HG02852 (cell line): ENCODE results near the gene CTNNA3.

Experiments used
- ATAC-seq: cut with Tn5 transposase; IDR thresholded peaks from one replicate; pipeline ENCODE4 v1.9.1; 2021; ENCODE audit warnings: mild to moderate bottlenecking, moderate library complexity; ENCODE audit not compliant: unreplicated experiment

CTNNA3 gene

DNA sequence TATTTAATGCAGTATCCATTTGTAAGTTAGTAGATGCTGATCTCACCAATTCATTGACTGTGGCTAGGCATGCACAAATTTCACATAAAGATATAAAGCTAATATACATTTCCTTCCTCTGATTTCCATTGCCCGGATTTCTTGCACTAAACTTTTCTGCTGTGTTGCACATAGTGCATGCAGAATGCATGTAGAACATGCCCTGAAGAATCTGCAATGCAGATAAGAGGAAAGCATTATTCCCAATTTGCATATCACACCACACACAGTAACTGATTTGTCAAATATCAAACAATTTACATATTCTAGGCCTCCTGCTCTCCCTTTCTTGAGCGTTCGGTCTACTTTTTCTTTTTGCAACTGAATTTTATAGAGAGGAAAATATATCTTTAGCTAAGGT lies 646.0 kb downstream of the CTNNA3 start:
- ATAC-seq: no peak

- ATAC-seq: no peak
Observed at GRCh38 chr10:67046507-67046906, 649.5 kb downstream of the CTNNA3 start.

- no peak for ATAC-seq
Observed at GRCh38 chr10:67045404-67045803, 650.6 kb downstream of the CTNNA3 start.

- no peak for ATAC-seq
Observed at GRCh38 chr10:67043041-67043440, 653.0 kb downstream of the CTNNA3 start.

DNA sequence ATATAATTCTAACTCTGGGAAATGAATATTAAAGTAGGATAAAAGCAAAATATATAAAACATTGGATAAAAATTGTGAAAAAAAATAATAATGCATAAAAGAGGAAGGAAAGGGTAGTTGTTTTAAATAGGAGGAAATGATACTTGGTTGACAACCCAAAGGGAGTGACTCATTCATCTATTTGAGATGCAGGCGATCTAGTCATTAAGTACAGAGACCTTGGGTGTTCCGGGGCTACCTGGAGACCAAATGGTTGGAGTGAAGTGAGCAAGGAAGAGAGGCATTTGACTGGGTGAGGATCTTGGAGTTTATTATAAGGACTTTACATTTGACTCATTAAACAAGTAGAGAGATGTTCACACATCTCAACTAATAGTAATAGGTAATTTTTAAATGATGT lies 659.2 kb downstream of the CTNNA3 start:
- no peak for ATAC-seq

DNA sequence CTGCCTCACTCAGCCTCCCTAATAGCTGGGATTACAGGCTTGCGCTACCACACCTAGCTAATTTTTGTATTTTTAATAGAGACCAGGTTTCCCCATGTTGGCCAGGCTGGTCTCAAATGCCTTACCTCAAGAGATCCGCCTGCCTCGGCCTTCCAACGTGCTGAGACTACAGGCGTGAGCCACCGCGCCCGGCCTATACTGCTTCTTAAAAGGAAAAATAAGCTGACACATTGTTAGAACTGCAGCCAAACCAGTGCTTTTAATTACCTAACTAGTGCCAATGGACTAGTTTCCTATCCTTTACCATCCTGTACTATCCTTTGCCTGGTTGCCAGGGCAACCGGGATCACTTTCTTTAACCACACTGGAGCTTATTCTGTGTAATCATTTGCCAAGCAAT lies 662.1 kb downstream of the CTNNA3 start:
- no peak for ATAC-seq

DNA sequence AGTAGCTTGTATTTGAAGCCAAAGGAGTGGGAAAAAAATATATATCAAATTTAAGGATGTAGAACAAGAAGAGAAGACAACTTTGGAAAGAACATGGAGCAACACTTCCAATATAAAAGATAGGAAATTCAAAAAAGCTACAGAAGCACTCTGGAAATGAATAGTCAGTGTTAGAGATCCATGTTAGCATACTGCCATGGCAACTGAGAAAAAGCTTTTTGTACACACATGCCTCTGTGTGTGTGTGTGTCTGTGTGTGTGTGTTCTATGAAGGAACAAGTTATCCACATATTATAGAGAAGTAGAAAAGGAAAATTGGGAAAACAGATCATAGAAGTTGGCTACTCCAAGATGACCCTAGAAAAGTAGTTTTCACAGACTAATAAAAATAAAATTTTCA lies 673.9 kb downstream of the CTNNA3 start:
- ATAC-seq: no peak

- no peak for ATAC-seq
Observed at GRCh38 chr10:67017218-67017617, 678.8 kb downstream of the CTNNA3 start.

DNA sequence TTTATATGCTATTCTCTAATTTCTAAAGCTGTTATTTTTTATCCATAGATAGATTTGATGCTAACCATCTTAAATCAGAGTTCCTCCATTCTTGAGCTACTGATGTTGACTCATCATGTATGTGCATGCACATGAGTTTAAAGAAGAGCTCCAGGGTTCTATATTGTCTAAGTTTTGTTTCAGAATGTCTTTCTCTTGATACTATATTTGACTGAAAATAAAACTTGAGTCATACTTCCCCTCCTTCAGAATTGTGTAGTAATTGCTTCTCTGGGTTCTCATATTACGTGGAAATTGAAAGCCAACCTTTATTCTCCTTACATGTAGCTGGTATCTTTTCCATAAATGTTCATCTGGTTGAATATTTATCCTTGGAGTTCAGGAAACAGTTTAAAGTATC lies 680.8 kb downstream of the CTNNA3 start:
- ATAC-seq: no peak

DNA sequence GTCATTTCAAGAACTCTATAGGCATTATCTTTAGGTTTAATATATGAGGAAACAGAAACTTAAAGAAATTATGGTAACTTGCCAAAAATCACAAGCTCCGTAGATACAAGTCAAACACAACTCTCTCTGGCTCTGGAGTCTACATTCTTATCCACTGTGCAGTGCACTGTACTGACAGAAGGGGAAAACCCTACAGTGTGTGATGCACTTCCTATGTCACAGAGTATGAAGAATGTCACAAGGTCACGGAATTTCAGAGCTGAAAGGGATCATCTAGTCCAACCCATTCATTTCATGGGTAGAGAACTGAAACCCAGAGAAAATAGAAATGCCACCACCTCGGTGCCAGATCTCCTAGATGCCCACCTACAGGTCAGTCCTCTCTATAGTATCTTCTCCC lies 684.0 kb downstream of the CTNNA3 start:
- no peak for ATAC-seq

DNA sequence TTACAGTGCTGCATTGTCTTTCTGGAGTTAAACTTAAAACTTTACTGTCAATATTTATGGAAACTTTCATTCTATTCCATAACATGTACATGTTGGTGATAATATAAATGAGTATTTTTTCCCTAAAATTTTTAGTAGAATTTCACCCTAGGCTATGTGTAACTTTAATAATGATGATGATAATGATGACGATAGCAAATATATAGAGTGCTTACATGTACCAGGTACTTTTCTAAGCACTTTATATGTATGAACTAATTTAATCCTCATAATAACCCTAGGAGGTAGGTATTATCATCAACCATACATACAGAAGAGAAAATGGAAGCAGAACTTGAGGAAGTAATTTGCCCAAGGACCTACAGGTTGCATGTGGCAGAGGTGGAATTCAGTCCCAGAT lies 684.5 kb downstream of the CTNNA3 start:
- ATAC-seq: no peak

GRCh38 chr10:67005981-67006380 lies 690.0 kb downstream of the CTNNA3 start:
- no peak for ATAC-seq

- no peak for ATAC-seq
Observed at GRCh38 chr10:67004690-67005089, 691.3 kb downstream of the CTNNA3 start.

DNA sequence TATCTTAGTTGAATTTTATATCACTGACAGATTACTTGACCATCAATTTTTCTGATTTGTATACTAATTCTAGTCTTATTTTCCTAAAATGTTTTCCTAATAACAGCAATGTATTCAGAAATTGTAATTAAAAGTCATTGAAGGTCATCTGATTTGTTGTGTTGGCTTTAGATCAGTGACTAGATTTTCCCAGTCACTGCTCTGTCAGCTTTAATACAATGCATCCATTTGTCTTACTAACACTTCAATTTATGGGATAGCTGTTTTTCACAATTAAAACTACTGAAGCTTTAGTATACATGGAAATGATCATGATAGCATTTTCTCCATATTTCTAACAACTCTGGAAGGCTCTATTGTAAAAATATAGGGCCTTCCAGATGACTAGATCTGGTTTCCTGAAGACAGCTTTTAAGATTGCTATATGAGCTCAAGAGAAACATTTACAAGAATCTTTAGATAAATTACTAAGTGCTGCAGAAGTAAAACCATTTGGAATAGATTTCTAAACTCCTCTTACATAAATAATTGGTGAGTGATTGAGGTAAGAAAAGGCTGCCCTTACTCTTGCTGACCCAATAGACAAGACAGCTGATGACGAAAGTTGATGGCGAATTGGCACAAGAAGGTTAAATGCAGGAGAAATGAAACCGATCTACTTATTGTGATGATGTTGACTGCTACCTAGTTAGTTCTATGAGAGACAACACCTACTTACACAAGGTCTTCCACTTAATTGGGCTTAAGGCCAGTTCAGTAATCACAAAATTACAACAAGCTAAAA lies 696.0 kb downstream of the CTNNA3 start:
- no peak for ATAC-seq

GRCh38 chr10:66996996-66997395 lies 699.0 kb downstream of the CTNNA3 start:
- ATAC-seq: no peak

DNA sequence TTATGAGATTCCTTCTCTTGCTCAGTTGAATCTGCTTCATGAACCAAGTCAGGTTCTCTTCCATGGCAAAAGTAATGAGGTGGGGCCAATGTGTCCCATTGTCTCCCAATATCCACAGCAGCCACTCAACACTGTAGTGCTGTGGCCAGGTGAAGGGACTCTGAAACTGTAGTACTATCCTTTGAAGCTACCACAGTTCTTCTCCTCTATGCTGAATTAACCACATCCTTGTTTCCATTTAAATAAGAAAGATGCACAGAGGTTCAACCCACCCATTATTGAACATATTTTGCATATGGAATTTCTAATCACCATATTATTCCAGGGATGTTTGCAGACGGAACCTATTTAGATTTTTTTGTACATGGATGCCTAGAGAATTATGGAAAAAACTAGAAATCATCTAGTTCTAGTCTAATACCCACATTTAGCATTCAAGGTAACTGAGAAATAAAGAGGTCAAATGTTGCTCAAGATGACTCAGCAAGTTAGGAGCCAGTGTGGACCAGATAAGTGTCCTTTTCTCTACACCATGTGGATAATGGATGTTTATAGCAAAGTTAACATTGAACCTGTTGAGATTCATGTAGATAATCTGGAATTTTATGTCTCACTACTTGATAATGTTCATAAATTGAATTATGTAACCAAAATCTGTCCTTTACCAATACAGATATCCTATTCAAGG lies 705.7 kb downstream of the CTNNA3 start:
- no peak for ATAC-seq

- no peak for ATAC-seq
Observed at GRCh38 chr10:66983475-66983818, 712.5 kb downstream of the CTNNA3 start.

DNA sequence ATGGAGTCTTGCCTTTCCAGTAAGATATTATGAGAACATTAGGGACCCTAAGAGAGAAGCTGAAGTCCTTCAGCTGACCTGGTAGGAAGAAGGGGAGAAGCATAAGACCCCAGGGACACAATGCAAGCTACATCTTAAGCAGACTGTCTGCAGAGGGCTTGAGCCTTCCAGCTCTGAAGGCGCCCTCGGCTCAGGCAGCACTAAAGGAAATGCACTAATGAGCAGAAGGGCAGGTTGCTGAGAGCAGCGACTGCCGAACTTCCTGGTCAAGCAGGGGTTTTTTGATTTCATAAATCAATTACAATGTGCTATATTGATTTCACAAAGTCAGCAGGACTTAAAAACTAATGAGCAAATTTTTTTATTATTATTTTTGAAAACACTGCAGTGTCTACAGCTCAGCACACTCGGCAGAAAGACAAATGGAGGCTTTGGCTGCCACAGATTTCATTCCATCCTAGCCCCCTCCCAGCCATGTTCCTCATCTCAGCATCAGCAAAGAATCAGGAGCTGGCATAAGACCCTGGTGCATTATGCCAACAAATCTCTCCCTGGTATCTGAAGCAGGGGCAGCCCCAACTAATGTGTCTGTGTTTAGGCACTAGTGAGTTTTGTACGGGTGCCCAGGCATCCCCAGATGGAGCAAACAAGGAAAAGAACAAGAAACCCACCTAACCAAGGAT lies 713.1 kb downstream of the CTNNA3 start:
- ATAC-seq: no peak

- no peak for ATAC-seq
Observed at GRCh38 chr10:66982053-66982420, 714.0 kb downstream of the CTNNA3 start.

DNA sequence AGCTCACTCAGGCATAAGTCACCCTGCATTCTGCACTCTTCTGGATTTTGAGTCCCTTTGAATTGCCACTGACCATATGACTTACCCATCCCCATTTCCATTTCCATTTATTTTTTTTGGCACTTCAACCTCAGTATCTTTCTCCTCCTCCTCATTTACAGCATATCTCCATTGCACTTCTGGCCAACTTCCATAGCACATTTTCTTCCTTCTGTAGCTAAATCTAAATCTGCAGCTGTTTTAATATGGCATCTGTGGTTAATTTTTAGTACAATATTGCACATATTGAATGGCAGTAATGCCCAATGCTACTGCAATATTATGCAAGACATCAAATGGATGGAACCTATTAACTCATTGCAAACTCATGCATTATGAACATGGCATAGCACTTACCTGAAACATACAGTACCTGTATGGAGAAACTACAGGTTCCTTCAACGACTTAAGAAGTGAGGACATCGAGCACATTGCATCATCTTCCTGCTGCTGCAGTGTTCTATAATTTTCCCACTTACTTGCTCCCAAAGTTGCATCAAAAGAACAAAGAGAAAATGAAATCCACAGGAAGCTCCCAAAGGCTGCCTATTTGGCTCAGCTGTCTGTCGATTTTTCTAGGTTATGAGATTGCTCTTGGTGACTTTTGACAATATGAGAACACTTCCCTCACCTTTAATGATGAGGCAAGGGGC lies 714.5 kb downstream of the CTNNA3 start:
- no peak for ATAC-seq

DNA sequence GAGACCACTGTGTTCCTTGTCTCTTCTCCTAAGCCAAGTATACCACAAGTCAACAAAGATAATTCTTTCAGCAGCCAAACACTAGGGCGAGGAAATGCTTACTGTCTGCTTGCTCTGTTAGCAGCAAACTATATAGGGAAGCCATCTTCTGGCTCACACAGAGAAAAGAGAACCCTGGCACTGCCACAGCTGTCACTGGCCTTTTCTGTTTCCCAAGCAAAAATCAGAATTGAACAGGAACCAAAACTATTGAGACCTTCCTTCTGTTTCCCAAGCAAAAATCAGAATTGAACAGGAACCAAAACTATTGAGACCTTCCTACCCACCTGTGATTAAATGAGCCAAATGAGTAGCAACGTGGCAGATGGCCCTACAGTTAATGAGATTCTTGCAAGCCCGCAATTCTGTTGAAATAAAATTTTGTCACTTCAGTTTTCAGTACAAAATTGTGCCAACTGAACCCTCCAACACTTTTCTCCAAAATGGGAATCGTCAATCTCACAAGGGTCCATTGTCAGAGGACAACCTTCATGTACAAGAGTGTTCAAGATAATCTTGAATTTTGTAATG lies 715.7 kb downstream of the CTNNA3 start:
- ATAC-seq: no peak
